Thyroid gland (tissue), 4 donors: ENCODE data around the gene CD58.

Experiments
- POLR2A ChIP-seq, 2 donors: fragments of 450-650 bp; IDR thresholded peaks; one replicate each; pipeline ENCODE4 v1.6.1; 2017; ENCODE audit warnings: antibody characterized with exemption in 2 of 2, mild to moderate bottlenecking in 2 of 2, moderate library complexity in 1 of 2
- TF ChIP-seq, protein P1 (sequence below), 6 experiments: fragments of 200-600 bp in 3 of 6; fragments of 450-650 bp in 3 of 6; sonication (generic) in 3 of 6; IDR thresholded peaks; one replicate each; pipeline ENCODE4 v1.5.1; 2016 to 2019; ENCODE audit warnings: antibody characterized with exemption in 6 of 6, mild to moderate bottlenecking in 2 of 6, inconsistent platforms in 1 of 6, moderate library complexity in 1 of 6

DNA sequence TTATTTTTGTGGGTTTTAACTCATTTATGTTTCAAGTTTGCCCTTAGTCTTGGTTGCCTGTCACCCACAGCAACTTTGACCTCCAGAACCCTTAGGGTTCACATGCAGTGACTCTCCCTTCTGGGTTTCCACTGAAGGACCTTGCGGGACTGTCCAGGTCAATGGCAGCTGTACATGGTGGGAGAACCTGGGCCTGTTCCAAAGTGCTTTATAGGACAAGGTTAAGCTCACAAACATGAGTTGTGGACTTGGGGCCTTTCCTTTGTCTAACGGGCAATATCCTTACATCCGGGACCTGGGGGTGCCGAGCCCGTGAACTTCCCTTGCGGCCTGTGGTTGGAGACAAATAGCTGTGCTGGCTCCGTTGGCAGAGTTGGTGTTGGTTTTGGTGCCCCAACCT, 77.8 kb downstream of the CD58 start:
- TF ChIP-seq, protein P1, sequence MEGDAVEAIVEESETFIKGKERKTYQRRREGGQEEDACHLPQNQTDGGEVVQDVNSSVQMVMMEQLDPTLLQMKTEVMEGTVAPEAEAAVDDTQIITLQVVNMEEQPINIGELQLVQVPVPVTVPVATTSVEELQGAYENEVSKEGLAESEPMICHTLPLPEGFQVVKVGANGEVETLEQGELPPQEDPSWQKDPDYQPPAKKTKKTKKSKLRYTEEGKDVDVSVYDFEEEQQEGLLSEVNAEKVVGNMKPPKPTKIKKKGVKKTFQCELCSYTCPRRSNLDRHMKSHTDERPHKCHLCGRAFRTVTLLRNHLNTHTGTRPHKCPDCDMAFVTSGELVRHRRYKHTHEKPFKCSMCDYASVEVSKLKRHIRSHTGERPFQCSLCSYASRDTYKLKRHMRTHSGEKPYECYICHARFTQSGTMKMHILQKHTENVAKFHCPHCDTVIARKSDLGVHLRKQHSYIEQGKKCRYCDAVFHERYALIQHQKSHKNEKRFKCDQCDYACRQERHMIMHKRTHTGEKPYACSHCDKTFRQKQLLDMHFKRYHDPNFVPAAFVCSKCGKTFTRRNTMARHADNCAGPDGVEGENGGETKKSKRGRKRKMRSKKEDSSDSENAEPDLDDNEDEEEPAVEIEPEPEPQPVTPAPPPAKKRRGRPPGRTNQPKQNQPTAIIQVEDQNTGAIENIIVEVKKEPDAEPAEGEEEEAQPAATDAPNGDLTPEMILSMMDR (IDR thresholded peaks at IDR 0.05) = no peak
- TF ChIP-seq POLR2A (IDR thresholded peaks at IDR 0.05) = no peak
